ENCODE results near the gene RAB37. TPM values are rescaled to one million over a fixed set of nuclear protein-coding genes. Genes with fewer than 3 reads are reported as not detected.

Gene RAB37
- total RNA-seq, 1 donor: 0.09 TPM

GRCh38 chr17:74752822-74753401 lies 15.9 kb downstream of the RAB37 start:
- TF ChIP-seq, protein P1, sequence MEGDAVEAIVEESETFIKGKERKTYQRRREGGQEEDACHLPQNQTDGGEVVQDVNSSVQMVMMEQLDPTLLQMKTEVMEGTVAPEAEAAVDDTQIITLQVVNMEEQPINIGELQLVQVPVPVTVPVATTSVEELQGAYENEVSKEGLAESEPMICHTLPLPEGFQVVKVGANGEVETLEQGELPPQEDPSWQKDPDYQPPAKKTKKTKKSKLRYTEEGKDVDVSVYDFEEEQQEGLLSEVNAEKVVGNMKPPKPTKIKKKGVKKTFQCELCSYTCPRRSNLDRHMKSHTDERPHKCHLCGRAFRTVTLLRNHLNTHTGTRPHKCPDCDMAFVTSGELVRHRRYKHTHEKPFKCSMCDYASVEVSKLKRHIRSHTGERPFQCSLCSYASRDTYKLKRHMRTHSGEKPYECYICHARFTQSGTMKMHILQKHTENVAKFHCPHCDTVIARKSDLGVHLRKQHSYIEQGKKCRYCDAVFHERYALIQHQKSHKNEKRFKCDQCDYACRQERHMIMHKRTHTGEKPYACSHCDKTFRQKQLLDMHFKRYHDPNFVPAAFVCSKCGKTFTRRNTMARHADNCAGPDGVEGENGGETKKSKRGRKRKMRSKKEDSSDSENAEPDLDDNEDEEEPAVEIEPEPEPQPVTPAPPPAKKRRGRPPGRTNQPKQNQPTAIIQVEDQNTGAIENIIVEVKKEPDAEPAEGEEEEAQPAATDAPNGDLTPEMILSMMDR (IDR thresholded peaks at IDR 0.05; ENCODE audit: insufficient read depth, low read length): no peak
- H3K4me3 ChIP-seq (ENCODE audit: low read depth, low read length): no peak overlapping the region
- no peak for DNase-seq (ENCODE audit: low read depth)

GRCh38 chr17:74754832-74755231 lies 17.8 kb downstream of the RAB37 start:
- DNase-seq (ENCODE audit: low read depth): no peak
- TF ChIP-seq, protein P1 (IDR thresholded peaks at IDR 0.05; ENCODE audit: insufficient read depth, low read length): no peak
- no peak overlapping the region for H3K4me3 ChIP-seq (ENCODE audit: low read depth, low read length)

- no peak for DNase-seq (ENCODE audit: low read depth)
- H3K4me3 ChIP-seq (ENCODE audit: low read depth, low read length): no peak overlapping the region
- TF ChIP-seq, protein P1 (IDR thresholded peaks at IDR 0.05; ENCODE audit: insufficient read depth, low read length): no peak
These were observed 18.5 kb downstream of the RAB37 start for GRCh38 chr17:74755533-74755932.

- DNase-seq (ENCODE audit: low read depth): no peak
- H3K4me3 ChIP-seq (ENCODE audit: low read depth, low read length): no peak overlapping the region
- TF ChIP-seq, protein P1 (IDR thresholded peaks at IDR 0.05; ENCODE audit: insufficient read depth, low read length): no peak
These were observed 19.8 kb downstream of the RAB37 start for GRCh38 chr17:74756891-74757290.

DNA sequence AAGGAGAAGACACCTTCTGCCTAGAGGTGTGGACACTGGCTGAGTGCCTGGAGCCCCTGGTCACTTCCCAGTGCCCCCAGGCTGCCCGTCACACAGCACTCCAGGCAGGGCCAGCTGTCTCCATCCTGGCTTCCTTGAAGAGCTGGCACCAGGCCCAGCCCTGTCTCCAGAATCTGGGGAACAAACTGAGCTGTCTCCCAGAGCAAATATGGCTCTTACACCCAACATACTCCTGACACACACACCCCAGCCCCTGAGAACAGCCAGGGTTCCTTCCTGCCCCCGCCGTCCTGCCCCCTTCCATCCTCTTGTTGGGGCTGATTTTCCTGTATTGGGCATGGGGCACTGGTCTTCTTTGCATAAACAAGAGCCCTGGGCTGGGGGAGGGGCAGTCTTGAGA lies 20.4 kb downstream of the RAB37 start:
- H3K4me3 ChIP-seq (ENCODE audit: low read depth, low read length): no peak overlapping the region
- no peak for DNase-seq (ENCODE audit: low read depth)

DNA sequence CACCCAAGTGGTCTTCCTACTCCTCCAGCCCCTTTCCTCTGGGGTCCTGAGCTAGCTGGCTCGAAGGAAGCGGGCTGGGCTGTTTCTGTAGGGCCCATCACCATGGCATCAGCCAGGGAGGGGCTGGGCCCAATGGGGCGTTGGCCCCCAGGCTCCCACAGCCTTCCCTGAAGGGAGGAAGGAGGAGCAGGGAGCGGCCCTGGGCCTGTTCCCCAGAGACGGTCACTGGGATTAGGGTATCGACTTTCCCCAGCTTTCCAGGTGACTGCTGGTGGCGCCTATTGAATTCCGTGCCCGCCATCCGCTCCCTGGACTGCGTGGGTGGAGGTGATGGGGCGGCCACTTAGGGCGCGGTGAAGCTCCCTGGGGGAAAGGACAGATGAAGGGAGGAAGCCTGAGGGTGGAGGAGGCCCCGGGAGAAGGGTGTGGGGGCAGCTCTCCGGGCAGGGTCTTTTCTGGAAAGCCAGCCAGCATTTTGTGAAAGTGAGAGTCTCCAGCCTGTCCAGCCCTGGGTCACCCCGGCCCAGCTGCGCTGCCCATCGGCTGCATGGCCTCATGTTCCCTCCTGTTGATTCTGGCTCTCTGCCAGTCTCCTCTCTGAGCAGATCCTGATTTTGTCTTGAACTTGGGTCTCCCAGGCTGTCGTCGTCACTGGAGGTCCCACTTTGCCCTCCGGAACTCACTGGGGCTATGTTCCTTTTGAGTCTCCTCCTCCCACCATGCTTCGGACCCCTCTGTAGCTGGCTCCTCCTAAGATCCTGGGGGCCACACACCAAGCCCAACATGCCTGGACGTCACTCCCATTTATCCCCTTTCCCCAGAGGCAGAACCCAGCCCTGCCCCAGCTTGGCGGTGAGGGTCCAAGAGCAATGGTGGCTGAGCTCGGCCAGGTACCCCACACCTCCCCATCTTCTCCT lies 21.1 kb downstream of the RAB37 start:
- TF ChIP-seq, protein P1 (IDR thresholded peaks at IDR 0.05; ENCODE audit: insufficient read depth, low read length): no peak
- DNase-seq (ENCODE audit: low read depth): no peak
- H3K4me3 ChIP-seq (ENCODE audit: low read depth, low read length): no peak overlapping the region

More for the DNA sequence above, 20.4 kb downstream of the RAB37 start:
- TF ChIP-seq, protein P1 (IDR thresholded peaks at IDR 0.05; ENCODE audit: insufficient read depth, low read length): no peak
